Stomach (tissue), 9 donors: ENCODE data around the gene CPVL. TPM values are rescaled to one million over a fixed set of nuclear protein-coding genes. Genes with fewer than 3 reads are reported as not detected.

Experiments
- DNase-seq, 2 donors: peaks; one replicate each; pipeline versions ENCODE4 v3.0.0 to v3.0.0-alpha.2; 2013 to 2019
- H3K27ac ChIP-seq, 5 donors: fragments of 200-600 bp in 4 of 5; sonication (generic) in 4 of 5; one replicate each; pipeline ENCODE4 v1.5.1; 2013 to 2019; ENCODE audit warnings: mild to moderate bottlenecking in 1 of 5, moderate library complexity in 1 of 5
- H3K27me3 ChIP-seq, 3 donors: fragments of 200-600 bp; sonication (generic); one replicate each; pipeline ENCODE4 v1.5.1; 2017 to 2019; ENCODE audit warnings: mixed run types in 1 of 3
- H3K36me3 ChIP-seq, 4 donors: fragments of 200-600 bp; sonication (generic); 1 replicate in 3 of 4; 2 replicates in 1 of 4; pipeline ENCODE4 v1.5.1; 2016 to 2019
- H3K4me1 ChIP-seq, 4 donors: fragments of 200-600 bp; sonication (generic); one replicate each; pipeline ENCODE4 v1.5.1; 2016 to 2019
- H3K4me3 ChIP-seq, 4 donors: fragments of 200-600 bp; sonication (generic) in 3 of 4; one replicate each; pipeline ENCODE4 v1.5.1; 2016 to 2019; ENCODE audit warnings: mild to moderate bottlenecking in 1 of 4
- H3K9me3 ChIP-seq, 4 donors: fragments of 200-600 bp; sonication (generic); one replicate each; pipeline ENCODE4 v1.5.1; 2016 to 2019
- CTCF ChIP-seq, 7 experiments: fragments of 450-650 bp in 4 of 7; fragments of 200-600 bp in 3 of 7; sonication (generic) in 3 of 7; IDR thresholded peaks; one replicate each; pipeline ENCODE4 v1.5.1; 2016 to 2019; ENCODE audit warnings: antibody characterized with exemption in 7 of 7, control low read depth in 2 of 7, mild to moderate bottlenecking in 1 of 7
- EP300 ChIP-seq: sonication (generic); formaldehyde crosslinking; IDR thresholded peaks from one replicate; pipeline ENCODE4 v1.6.1; 2017; ENCODE audit warnings: antibody characterized with exemption
- POLR2A ChIP-seq, 4 donors: fragments of 450-650 bp; IDR thresholded peaks; one replicate each; pipeline ENCODE4 v1.6.1; 2016; ENCODE audit warnings: antibody characterized with exemption in 4 of 4, control low read depth in 2 of 4, mild to moderate bottlenecking in 1 of 4, moderate library complexity in 1 of 4
- POLR2AphosphoS5 ChIP-seq, 3 donors: sonication (generic); formaldehyde crosslinking; IDR thresholded peaks; one replicate each; pipeline ENCODE4 v1.6.1; 2016; ENCODE audit warnings: antibody characterized with exemption in 3 of 3
- WGBS, 5 donors: extraction: QIAGEN DNeasy Blood & Tissue Kit in 3 of 5; methylation state at CpG; one replicate each; pipeline versions ENCODE4 v1.1.5 to v1.1.7; 2013 to 2018; 5-methylcytosine and 5-hydroxymethylcytosine counted together
- intact Hi-C: fragments of 100-400 bp; cut with DNase I; formaldehyde crosslinking; loops from one replicate; pipeline ENCODE4 v1.15.1; 2023; ENCODE audit warnings: low total_unique reads
- polyA plus RNA-seq, 3 donors: library from polyadenylated mRNA; stranded (reverse); fragments of 200-250 nt; gene quantifications; one replicate each; pipeline ENCODE4 v1.2.3, GENCODE V29; 2013
- total RNA-seq, 5 donors: library from RNA; depleted of rRNA; stranded (reverse); fragments of >200 nt; gene quantifications; one replicate each; pipeline versions ENCODE4 v1.1.0 to v1.2.3, GENCODE V29; 2014 to 2016
- donor health status: healthy with polysubstance abuse.
- donor health status: Bipolar disorder and iron deficiency.
- donor health status: healthy.

CPVL gene
- total and polyA plus RNA-seq, 8 donors, result 4.1 to 24.3 (median 17.5) TPM; not detected in 3

- H3K36me3 ChIP-seq, result no peaks in the 10 kb centered on the region
- WGBS, 5 donors, result 83 to 94% (median 88%) methylated on average over 5 of the region's 5 CpGs
- intact Hi-C loops, result no loop called here
- no peak overlapping the region for H3K4me3 ChIP-seq
- no peak for TF ChIP-seq CTCF (IDR thresholded peaks at IDR 0.05)
- TF ChIP-seq POLR2AphosphoS5 (IDR thresholded peaks at IDR 0.05), result no peak
- no peak for TF ChIP-seq EP300
- no peak for TF ChIP-seq POLR2A (IDR thresholded peaks at IDR 0.05)
- no peaks in the 10 kb centered on the region for H3K27me3 ChIP-seq
- H3K9me3 ChIP-seq, result no peaks in the 10 kb centered on the region
- peaks cover 0 to 1% (median 0%) of the 10 kb centered on the region in 4 donors for H3K4me1 ChIP-seq
- no peak overlapping the region for H3K27ac ChIP-seq
- DNase-seq, result no peak
These were observed 142.6 kb downstream of the CPVL start for GRCh38 chr7:29003703-29004102.

- TF ChIP-seq POLR2AphosphoS5 (IDR thresholded peaks at IDR 0.05) (no peak), POLR2A (IDR thresholded peaks at IDR 0.05) (no peak), EP300 (no peak), CTCF (IDR thresholded peaks at IDR 0.05) (no peak)
- DNase-seq, result no peak
- 94 to 98% (median 96%) methylated on average over 2 of the region's 2 CpGs for WGBS, 5 donors
These were observed 145.6 kb downstream of the CPVL start for GRCh38 chr7:29000717-29001076.

GRCh38 chr7:28999895-29000716 is 146.2 kb downstream of the CPVL start:
- intact Hi-C loops, result no loop called here
- 84 to 93% (median 92%) methylated on average over 12 of the region's 12 CpGs for WGBS, 5 donors
- peaks cover 5 to 15% (median 10%) of the 10 kb centered on the region in 4 donors for H3K4me1 ChIP-seq

More at GRCh38 chr7:29000717-29001076, 145.6 kb downstream of the CPVL start:
- Histone ChIP-seq H3K36me3 (no peaks in the 10 kb centered on the region), H3K4me3 (no peak overlapping the region), H3K27ac (no peak overlapping the region), H3K9me3 (no peaks in the 10 kb centered on the region), H3K27me3 (no peaks in the 10 kb centered on the region), H3K4me1 (peaks cover 5 to 15% (median 10%) of the 10 kb centered on the region in 4 donors)
- intact Hi-C loops, result no loop called here

GRCh38 chr7:28999427-28999826 is 146.9 kb downstream of the CPVL start:
- no peak overlapping the region for H3K27ac ChIP-seq
- 86 to 98% (median 96%) methylated on average over 5 of the region's 5 CpGs for WGBS, 5 donors
- no peaks in the 10 kb centered on the region for H3K9me3 ChIP-seq
- H3K27me3 ChIP-seq, result no peaks in the 10 kb centered on the region
- no peak overlapping the region for H3K4me3 ChIP-seq
- TF ChIP-seq POLR2A (IDR thresholded peaks at IDR 0.05), result no peak
- TF ChIP-seq EP300, result no peak
- TF ChIP-seq CTCF (IDR thresholded peaks at IDR 0.05), result no peak
- no peaks in the 10 kb centered on the region for H3K36me3 ChIP-seq
- DNase-seq, result no peak
- H3K4me1 ChIP-seq, result peaks cover 5 to 15% (median 10%) of the 10 kb centered on the region in 4 donors
- intact Hi-C loops, result no loop called here

More at GRCh38 chr7:28999895-29000716, 146.2 kb downstream of the CPVL start:
- no peak for TF ChIP-seq EP300
- TF ChIP-seq POLR2AphosphoS5 (IDR thresholded peaks at IDR 0.05), result no peak
- TF ChIP-seq POLR2A (IDR thresholded peaks at IDR 0.05), result no peak
- no peak for TF ChIP-seq CTCF (IDR thresholded peaks at IDR 0.05)
- no peaks in the 10 kb centered on the region for H3K27me3 ChIP-seq
- DNase-seq, result no peak
- H3K9me3 ChIP-seq, result no peaks in the 10 kb centered on the region
- no peak overlapping the region for H3K4me3 ChIP-seq
- no peak overlapping the region for H3K27ac ChIP-seq
- H3K36me3 ChIP-seq, result no peaks in the 10 kb centered on the region
